ENCODE data around the gene LSM4.
A peak's percentile ranks its signal among the peaks of the same experiment; 100 is the strongest.

The LSM4 gene

DNA sequence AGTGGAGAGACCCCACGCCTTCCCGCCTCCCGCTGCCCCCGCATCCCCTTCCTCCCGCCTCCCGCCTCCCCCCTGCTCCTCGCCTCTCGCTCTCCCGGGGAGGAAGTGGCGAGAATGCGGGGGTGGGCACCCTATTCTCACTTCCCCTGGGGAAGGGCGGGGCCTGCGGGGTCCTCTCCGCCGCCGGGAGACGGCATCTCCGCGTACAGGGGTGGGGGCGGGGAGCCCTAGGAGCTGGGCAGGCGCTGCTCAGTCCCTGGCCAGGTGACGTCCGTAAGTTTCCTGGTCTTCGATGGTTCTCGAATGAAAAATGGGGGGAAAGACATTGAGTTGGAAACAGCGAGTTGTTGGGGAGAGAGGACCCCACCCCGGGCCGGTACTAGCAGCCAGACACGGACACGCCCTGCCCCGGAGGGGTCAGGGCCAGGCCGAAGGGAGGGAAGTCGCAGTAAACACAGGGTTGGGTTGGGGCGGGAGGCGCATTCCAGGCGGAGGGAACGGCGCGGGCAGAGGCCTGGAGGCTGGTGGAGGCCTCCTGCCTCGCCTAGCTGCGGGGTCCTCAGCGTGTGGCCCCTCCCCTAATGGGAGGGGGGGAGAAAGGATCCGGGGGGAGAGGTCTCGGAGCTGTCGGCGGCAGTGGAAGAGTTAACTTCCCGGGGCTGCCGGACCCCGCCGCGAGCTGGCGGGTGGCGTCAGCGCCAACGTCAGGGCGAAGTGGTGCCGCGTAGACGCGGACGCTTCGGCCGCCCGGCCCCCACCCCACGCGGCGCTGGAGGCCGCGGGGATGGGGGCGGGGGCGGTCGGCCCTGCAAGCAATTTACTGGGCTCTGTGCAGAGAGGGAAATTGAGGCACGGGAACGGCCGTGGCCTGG lies 31.1 kb downstream of the LSM4 start:
- Mint-ChIP-seq H3K27me3 (ENCODE audit: low read depth) (no peaks in the 10 kb centered on the region), H3K4me3 (peak overlapping the region; percentile 84 to 94 (median 92)), H3K9me3 (no peaks in the 10 kb centered on the region), H3K27ac (peak overlapping the region; percentile 94 to 99 (median 95)), H3K36me3 (ENCODE audit: low read depth) (no peaks in the 10 kb centered on the region), H3K4me1 (peaks cover 39% of the 10 kb centered on the region)
- no peak for TF ChIP-seq CTCF (IDR thresholded peaks at IDR 0.05; ENCODE audit: unreplicated experiment in 3 of 3)

DNA sequence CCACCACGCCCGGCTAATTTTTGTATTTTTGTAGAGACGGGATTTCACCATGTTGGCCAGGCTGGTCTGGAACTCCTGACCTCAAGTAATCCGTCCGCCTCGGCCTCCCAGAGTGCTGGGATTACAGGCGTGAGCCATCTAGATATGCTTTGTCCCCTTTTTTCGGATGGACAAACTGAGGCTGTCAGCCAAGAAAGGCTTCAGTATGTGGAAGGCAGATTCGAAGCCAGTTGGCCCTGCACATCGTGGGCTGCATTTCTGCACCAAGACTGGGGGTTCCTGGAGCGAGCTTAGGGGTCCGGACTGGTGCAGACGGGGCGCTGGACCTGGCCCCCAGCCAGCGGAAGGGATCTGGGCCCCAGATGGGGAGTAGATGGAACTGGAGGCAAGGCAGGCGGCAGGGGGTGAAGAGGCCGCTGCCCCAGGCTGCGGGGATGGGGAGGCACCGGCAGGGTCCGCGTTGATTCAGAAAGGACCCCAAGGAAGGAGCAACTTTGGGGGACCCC lies 31.8 kb downstream of the LSM4 start:
- Mint-ChIP-seq H3K4me3 (peak overlapping the region; percentile 84 to 94 (median 92)), H3K36me3 (ENCODE audit: low read depth) (no peaks in the 10 kb centered on the region), H3K27me3 (ENCODE audit: low read depth) (no peaks in the 10 kb centered on the region), H3K4me1 (peaks cover 46% of the 10 kb centered on the region), H3K9me3 (no peaks in the 10 kb centered on the region), H3K27ac (peak overlapping the region; percentile 94 to 99 (median 95))
- no peak for TF ChIP-seq CTCF (IDR thresholded peaks at IDR 0.05; ENCODE audit: unreplicated experiment in 3 of 3)

DNA sequence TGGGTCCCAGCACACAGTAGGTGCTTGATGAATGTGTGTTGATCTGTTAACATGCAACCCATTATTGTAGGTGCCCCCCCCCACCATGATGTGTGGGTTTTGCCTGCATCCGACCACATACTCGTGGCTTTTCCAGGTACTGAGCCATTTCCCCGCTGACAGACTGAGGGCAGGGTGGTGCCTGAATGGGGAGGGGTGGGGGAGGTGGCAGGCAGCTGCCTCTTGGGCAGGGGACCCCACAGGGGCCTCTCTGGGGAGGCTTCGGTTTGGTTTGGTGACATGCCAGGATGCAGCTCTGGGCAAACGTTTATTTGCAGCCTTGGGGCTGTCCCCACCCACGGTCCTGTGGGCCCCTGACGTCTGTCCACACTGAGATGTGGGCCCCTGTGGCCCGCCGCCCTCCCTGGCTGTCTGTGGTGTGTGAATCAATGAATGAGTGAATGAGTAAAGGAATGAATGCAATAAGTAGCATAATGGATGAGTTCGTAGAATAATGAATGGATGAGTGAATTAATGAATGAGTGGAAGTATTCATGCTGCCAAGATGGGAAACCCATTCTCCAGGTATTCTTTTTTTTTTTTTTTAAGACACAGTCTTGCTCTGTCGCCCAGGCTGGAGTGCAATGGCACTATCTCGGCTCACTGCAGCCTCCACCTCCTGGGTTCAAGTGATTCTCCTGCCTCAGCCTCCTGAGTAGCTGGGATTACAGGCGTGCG lies 32.4 kb downstream of the LSM4 start:
- TF ChIP-seq CTCF (IDR thresholded peaks at IDR 0.05; ENCODE audit: unreplicated experiment in 3 of 3), result no peak
- Mint-ChIP-seq H3K27ac (peak overlapping the region; percentile 94 to 99 (median 97)), H3K4me1 (peaks cover 51% of the 10 kb centered on the region), H3K9me3 (no peaks in the 10 kb centered on the region), H3K27me3 (ENCODE audit: low read depth) (no peaks in the 10 kb centered on the region), H3K4me3 (peak overlapping the region; percentile 66 to 94 (median 72)), H3K36me3 (ENCODE audit: low read depth) (no peaks in the 10 kb centered on the region)

DNA sequence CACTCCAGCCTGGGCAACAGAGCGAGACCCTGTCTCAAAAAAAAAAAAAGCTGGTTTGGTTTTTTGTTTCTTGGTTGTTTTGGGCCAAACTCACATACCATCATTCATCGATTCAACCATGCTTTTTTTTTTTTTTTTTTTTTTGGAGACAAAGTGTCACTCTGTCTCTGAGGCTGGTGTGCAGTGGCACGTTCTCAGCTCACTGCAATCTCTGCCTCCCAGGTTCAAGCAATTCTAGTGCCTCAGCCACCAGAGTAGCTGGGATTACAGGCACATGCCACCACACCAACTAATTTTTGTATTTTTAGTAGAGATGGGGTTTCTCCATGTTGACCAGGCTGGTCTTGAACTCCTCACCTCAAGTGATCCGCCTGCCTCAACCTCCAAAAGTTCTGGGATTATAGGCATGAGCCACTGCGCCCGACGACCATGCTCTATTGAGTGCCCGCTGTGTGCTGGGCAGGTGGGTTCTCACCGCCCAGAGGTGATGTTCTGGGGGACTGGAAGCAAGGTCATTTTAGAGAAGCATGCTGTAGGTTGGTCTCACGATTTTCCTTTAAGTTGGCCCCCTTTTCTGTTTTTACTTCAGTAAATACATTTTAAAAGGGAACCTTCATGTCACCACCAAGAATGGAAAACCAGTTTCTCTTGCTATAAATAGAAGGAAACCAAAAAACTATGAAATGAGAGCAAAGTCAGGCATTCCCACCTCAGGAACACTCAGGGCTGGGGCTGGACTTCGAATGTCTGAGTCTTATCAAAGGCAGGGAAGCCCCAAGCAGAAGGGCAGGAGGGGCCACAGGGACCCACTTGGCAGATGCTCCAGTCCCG lies 33.2 kb downstream of the LSM4 start:
- H3K27ac Mint-ChIP-seq, result peak overlapping the region; percentile 94 to 99 (median 97)
- no peaks in the 10 kb centered on the region for H3K36me3 Mint-ChIP-seq (ENCODE audit: low read depth)
- no peak for TF ChIP-seq CTCF (IDR thresholded peaks at IDR 0.05; ENCODE audit: unreplicated experiment in 3 of 3)
- peaks cover 59% of the 10 kb centered on the region for H3K4me1 Mint-ChIP-seq
- peak overlapping the region; percentile 69 to 86 (median 79) for H3K4me3 Mint-ChIP-seq
- H3K27me3 Mint-ChIP-seq (ENCODE audit: low read depth), result no peaks in the 10 kb centered on the region
- H3K9me3 Mint-ChIP-seq, result no peaks in the 10 kb centered on the region

DNA sequence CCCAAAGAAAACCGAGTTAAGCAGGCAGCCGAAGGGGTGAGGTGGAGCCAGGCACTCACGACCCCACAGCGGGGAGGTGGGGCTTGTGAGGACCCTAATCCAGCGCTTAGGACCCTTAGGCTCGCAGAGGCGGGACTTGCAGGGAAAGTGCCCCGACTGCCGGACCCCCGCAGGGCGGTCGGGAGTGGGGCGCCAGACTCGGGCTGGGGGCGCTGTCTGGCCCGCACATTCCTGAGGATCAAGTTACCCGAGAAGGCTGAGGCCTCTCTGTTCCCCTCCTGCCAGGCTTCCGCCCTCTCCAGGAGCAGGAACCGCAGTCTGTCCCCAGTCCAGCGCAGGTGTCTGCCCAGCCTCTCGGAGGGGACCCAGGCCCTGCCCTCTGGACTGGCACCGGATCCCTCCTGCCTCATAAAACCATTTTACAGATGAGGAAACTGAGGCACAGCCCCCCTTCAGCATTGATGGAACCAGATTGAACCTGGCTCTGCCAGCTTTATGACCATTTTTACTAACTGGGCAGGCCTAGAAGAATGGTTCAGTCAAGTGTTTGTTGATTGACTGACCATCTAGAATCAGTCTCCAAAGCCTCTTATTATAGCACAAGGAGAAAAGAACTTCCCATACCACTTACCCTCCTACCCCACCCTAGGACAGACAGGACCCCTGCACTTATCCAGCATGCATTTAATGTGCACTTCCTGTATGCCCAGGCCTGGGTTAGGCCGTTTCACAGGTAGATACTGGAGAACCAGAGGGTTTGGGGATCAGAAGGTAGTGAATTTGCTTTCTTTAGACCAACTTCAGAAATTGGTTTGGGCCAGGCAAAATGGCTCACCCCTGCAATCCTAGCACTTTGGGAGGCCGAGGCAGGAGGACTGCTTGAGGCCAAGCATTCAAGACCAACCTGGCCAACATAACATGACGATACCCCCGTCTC lies 34.8 kb downstream of the LSM4 start:
- Mint-ChIP-seq H3K4me1 (peaks cover 54% of the 10 kb centered on the region), H3K27me3 (ENCODE audit: low read depth) (no peaks in the 10 kb centered on the region), H3K9me3 (no peaks in the 10 kb centered on the region), H3K27ac (peak overlapping the region; percentile 88 to 91 (median 89)), H3K4me3 (peak overlapping the region in 2 of 3 experiments; percentile 11 to 30), H3K36me3 (ENCODE audit: low read depth) (no peaks in the 10 kb centered on the region)
- TF ChIP-seq CTCF (IDR thresholded peaks at IDR 0.05; ENCODE audit: unreplicated experiment in 3 of 3), result no peak

Measured in nephron (organoid).